Stomach (tissue), 9 donors: ENCODE measurements around the gene TASOR. TPM values are rescaled to one million over a fixed set of nuclear protein-coding genes. Genes with fewer than 3 reads are reported as not detected.

Experiments
- DNase-seq, 2 donors: peaks; one replicate each; pipeline versions ENCODE4 v3.0.0 to v3.0.0-alpha.2; 2013 to 2019
- H3K27ac ChIP-seq, 5 donors: fragments of 200-600 bp in 4 of 5; sonication (generic) in 4 of 5; one replicate each; pipeline ENCODE4 v1.5.1; 2013 to 2019; ENCODE audit warnings: mild to moderate bottlenecking in 1 of 5, moderate library complexity in 1 of 5
- H3K27me3 ChIP-seq, 3 donors: fragments of 200-600 bp; sonication (generic); one replicate each; pipeline ENCODE4 v1.5.1; 2017 to 2019; ENCODE audit warnings: mixed run types in 1 of 3
- H3K36me3 ChIP-seq, 4 donors: fragments of 200-600 bp; sonication (generic); 1 replicate in 3 of 4; 2 replicates in 1 of 4; pipeline ENCODE4 v1.5.1; 2016 to 2019
- H3K4me1 ChIP-seq, 4 donors: fragments of 200-600 bp; sonication (generic); one replicate each; pipeline ENCODE4 v1.5.1; 2016 to 2019
- H3K4me3 ChIP-seq, 4 donors: fragments of 200-600 bp; sonication (generic) in 3 of 4; one replicate each; pipeline ENCODE4 v1.5.1; 2016 to 2019; ENCODE audit warnings: mild to moderate bottlenecking in 1 of 4
- H3K9me3 ChIP-seq, 4 donors: fragments of 200-600 bp; sonication (generic); one replicate each; pipeline ENCODE4 v1.5.1; 2016 to 2019
- EP300 ChIP-seq: sonication (generic); formaldehyde crosslinking; IDR thresholded peaks from one replicate; pipeline ENCODE4 v1.6.1; 2017; ENCODE audit warnings: antibody characterized with exemption
- POLR2A ChIP-seq, 4 donors: fragments of 450-650 bp; IDR thresholded peaks; one replicate each; pipeline ENCODE4 v1.6.1; 2016; ENCODE audit warnings: antibody characterized with exemption in 4 of 4, control low read depth in 2 of 4, mild to moderate bottlenecking in 1 of 4, moderate library complexity in 1 of 4
- POLR2AphosphoS5 ChIP-seq, 3 donors: sonication (generic); formaldehyde crosslinking; IDR thresholded peaks; one replicate each; pipeline ENCODE4 v1.6.1; 2016; ENCODE audit warnings: antibody characterized with exemption in 3 of 3
- WGBS, 5 donors: extraction: QIAGEN DNeasy Blood & Tissue Kit in 3 of 5; methylation state at CpG; one replicate each; pipeline versions ENCODE4 v1.1.5 to v1.1.7; 2013 to 2018; 5-methylcytosine and 5-hydroxymethylcytosine counted together
- intact Hi-C: fragments of 100-400 bp; cut with DNase I; formaldehyde crosslinking; loops from one replicate; pipeline ENCODE4 v1.15.1; 2023; ENCODE audit warnings: low total_unique reads
- polyA plus RNA-seq, 3 donors: library from polyadenylated mRNA; stranded (reverse); fragments of 200-250 nt; gene quantifications; one replicate each; pipeline ENCODE4 v1.2.3, GENCODE V29; 2013
- total RNA-seq, 5 donors: library from RNA; depleted of rRNA; stranded (reverse); fragments of >200 nt; gene quantifications; one replicate each; pipeline versions ENCODE4 v1.1.0 to v1.2.3, GENCODE V29; 2014 to 2016
- TF ChIP-seq, protein P1 (sequence below), 7 experiments: fragments of 450-650 bp in 4 of 7; fragments of 200-600 bp in 3 of 7; sonication (generic) in 3 of 7; IDR thresholded peaks; one replicate each; pipeline ENCODE4 v1.5.1; 2016 to 2019; ENCODE audit warnings: antibody characterized with exemption in 7 of 7, control low read depth in 2 of 7, mild to moderate bottlenecking in 1 of 7
- donor health status: healthy with polysubstance abuse.
- donor health status: Bipolar disorder and iron deficiency.
- donor health status: healthy.

Gene TASOR
- total and polyA plus RNA-seq, 8 donors, result 13.0 to 223 (median 38.0) TPM

DNA sequence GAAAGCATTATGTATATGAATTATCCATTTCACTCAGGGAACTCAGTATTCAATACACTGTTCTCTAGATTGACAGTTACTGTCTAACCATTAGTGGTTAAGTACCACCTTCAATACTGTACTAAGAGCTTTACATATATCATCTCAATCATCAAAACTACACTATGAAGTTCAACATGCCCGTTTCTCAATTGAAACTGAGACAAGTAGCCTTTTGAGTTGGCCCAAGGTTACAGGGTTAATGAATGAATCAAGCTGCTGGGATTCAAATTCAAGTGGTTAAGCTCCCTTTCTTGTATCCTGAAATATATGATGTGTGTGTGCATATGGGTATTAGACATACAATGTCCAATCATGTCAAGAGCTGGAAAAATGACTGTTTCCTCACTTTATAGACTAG, 5.8 kb downstream of the TASOR start:
- Histone ChIP-seq H3K27me3 (no peaks in the 10 kb centered on the region), H3K4me1 (peaks cover 19 to 49% (median 35%) of the 10 kb centered on the region in 4 donors), H3K9me3 (no peaks in the 10 kb centered on the region), H3K36me3 (peaks cover 5 to 10% (median 8%) of the 10 kb centered on the region in 4 donors), H3K27ac (no peak overlapping the region), H3K4me3 (no peak overlapping the region)
- intact Hi-C loops, result no loop called here
- TF ChIP-seq, protein P1, sequence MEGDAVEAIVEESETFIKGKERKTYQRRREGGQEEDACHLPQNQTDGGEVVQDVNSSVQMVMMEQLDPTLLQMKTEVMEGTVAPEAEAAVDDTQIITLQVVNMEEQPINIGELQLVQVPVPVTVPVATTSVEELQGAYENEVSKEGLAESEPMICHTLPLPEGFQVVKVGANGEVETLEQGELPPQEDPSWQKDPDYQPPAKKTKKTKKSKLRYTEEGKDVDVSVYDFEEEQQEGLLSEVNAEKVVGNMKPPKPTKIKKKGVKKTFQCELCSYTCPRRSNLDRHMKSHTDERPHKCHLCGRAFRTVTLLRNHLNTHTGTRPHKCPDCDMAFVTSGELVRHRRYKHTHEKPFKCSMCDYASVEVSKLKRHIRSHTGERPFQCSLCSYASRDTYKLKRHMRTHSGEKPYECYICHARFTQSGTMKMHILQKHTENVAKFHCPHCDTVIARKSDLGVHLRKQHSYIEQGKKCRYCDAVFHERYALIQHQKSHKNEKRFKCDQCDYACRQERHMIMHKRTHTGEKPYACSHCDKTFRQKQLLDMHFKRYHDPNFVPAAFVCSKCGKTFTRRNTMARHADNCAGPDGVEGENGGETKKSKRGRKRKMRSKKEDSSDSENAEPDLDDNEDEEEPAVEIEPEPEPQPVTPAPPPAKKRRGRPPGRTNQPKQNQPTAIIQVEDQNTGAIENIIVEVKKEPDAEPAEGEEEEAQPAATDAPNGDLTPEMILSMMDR (IDR thresholded peaks at IDR 0.05), result no peak
- TF ChIP-seq POLR2A (IDR thresholded peaks at IDR 0.05) (no peak), EP300 (no peak), POLR2AphosphoS5 (IDR thresholded peaks at IDR 0.05) (no peak)
- no peak for DNase-seq
- WGBS, 5 donors, result 25 to 47% (median 38%) methylated on average over 1 of the region's 1 CpG

DNA sequence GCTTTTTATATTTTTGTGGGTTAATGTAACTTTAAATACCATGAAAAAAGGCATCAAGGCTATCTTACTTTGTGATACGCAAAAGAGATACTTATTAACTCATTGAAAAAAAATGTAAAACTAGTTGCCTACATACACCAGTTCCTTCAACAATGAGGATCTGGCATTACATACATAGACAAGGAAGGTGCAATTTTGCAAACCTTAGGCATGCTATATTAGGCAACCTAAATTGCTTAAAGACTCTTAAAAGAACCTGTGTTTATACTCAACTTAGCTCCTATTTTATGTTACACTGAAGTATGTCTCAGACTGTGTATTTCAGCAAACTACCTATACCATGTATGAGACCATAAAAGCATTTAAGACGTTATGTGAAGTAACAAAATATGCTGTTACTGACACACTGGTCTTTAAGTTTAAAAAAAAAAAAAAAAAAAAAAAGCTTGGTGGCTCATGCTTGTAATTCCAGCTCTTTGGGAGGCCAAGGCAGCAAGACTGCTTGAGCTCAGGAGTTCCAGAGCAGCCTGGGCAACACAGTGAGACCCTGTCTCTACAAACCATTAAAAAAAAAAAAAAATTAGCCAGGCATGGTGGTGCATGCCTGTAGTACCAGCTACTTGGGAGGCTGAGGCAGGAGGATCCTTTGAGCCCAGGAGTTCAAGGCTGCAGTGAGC, 9.1 kb downstream of the TASOR start:
- Histone ChIP-seq H3K27me3 (no peaks in the 10 kb centered on the region), H3K36me3 (peaks cover 17 to 44% (median 41%) of the 10 kb centered on the region in 4 donors), H3K4me1 (peaks cover 0 to 17% (median 8%) of the 10 kb centered on the region in 4 donors), H3K27ac (no peak overlapping the region), H3K4me3 (no peak overlapping the region), H3K9me3 (no peaks in the 10 kb centered on the region)
- TF ChIP-seq, protein P1 (IDR thresholded peaks at IDR 0.05), result no peak
- TF ChIP-seq POLR2AphosphoS5 (IDR thresholded peaks at IDR 0.05) (no peak), EP300 (no peak), POLR2A (IDR thresholded peaks at IDR 0.05) (no peak)
- WGBS, 5 donors, result 70 to 87% (median 82%) methylated on average over 2 of the region's 2 CpGs
- no peak for DNase-seq
- intact Hi-C loops, result no loop called here

DNA sequence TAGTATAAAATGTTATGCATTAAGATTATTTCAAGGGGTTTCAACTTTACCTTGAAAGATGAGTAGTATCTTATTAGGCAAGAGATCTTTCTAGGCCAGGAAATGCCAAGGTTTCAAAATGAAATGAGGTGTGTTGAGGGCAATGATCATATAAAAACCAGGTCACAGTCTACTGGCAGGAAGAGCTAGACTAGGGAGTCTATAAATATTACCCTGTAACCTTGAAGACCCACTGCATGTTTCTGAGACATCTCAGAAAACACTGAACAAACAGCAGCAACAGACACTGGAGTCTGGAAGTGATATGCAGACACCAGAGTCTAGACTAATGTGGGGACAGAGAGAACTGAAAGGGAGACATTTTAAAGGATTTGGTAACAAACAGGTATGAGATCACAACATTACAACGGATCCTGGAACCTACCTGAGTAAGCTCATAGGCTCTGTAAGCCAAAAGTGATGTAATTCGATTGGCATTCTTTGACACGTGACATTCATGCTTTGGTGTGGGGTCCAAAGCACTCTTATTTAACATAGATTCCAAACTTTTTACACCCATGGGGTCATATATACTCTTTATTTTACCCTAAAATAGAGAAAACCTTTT, 15.0 kb downstream of the TASOR start:
- intact Hi-C loops, result no loop called here
- H3K4me1 ChIP-seq, result no peaks in the 10 kb centered on the region
- WGBS, 5 donors, result 80 to 91% (median 86%) methylated on average over 3 of the region's 3 CpGs
- no peak overlapping the region for H3K4me3 ChIP-seq
- DNase-seq, result no peak
- H3K9me3 ChIP-seq, result no peaks in the 10 kb centered on the region
- TF ChIP-seq POLR2AphosphoS5 (IDR thresholded peaks at IDR 0.05) (no peak), POLR2A (IDR thresholded peaks at IDR 0.05) (no peak), EP300 (no peak)
- TF ChIP-seq, protein P1 (IDR thresholded peaks at IDR 0.05), result no peak
- peaks cover 50 to 100% (median 97%) of the 10 kb centered on the region in 4 donors for H3K36me3 ChIP-seq
- H3K27me3 ChIP-seq, result no peaks in the 10 kb centered on the region
- no peak overlapping the region for H3K27ac ChIP-seq

DNA sequence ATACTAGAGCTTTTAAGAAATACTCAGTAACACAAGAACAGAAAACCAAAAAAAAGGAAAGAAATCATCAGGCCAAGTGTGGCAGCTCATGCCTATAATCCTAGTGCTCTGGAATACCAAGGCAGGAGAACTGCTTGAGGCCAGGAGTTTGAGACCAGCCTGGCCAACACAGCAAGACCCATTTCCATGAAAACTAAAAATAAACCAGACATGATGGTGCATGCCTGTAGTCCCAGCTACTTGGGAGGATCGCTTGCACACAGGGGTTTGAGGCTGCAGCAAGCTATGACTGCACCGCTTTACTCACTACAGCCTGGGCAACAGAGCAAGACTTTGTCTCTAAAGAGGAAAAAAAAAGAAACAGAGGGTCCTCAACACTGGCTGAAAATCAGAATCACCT, 18.2 kb downstream of the TASOR start:
- Histone ChIP-seq H3K27me3 (no peaks in the 10 kb centered on the region), H3K4me3 (no peak overlapping the region), H3K9me3 (no peaks in the 10 kb centered on the region), H3K36me3 (peaks cover 58 to 100% (median 99%) of the 10 kb centered on the region in 4 donors), H3K4me1 (no peaks in the 10 kb centered on the region), H3K27ac (no peak overlapping the region)
- intact Hi-C loops, result no loop called here
- TF ChIP-seq, protein P1 (IDR thresholded peaks at IDR 0.05), result no peak
- TF ChIP-seq POLR2AphosphoS5 (IDR thresholded peaks at IDR 0.05), result no peak
- no peak for TF ChIP-seq EP300
- TF ChIP-seq POLR2A (IDR thresholded peaks at IDR 0.05), result no peak
- 90 to 100% (median 97%) methylated on average over 2 of the region's 2 CpGs for WGBS, 5 donors
- no peak for DNase-seq
